Activated T-cell treated with anti-CD3 and anti-CD28 coated beads, Interleukin-2, amount 50 U/mL, for 72 hours (primary cell): ENCODE data around the gene SPRYD3. TPM values are rescaled to one million over a fixed set of nuclear protein-coding genes. Genes with fewer than 3 reads are reported as not detected.

Experiments
- ATAC-seq, 2 donors: fragments of 150-1000 bp; cut with Tn5 transposase; replicated peaks in 1 of 2; 2 replicates each; pipeline ENCODE4 v1.10.0; 2021; ENCODE audit warnings: moderate library complexity in 2 of 2, mild to moderate bottlenecking in 1 of 2
- DNase-seq, 2 donors: peaks; one replicate each; pipeline ENCODE4 v3.0.0; 2021 to 2022; ENCODE audit warnings: mixed read lengths in 1 of 2
- H3K27ac Mint-ChIP-seq: one replicate; pipeline ENCODE4 v1.8.0; 2022; ENCODE audit warnings: mild to moderate bottlenecking, moderate library complexity, mixed read lengths
- H3K27me3 Mint-ChIP-seq: one replicate; pipeline ENCODE4 v1.8.0; 2022; ENCODE audit warnings: low read depth, mixed read lengths
- H3K36me3 Mint-ChIP-seq, 2 donors: one replicate each; pipeline ENCODE4 v1.8.0; 2022; ENCODE audit warnings: mixed read lengths in 2 of 2, mild to moderate bottlenecking in 1 of 2; ENCODE audit not compliant: insufficient read depth in 2 of 2
- H3K4me1 Mint-ChIP-seq: one replicate; pipeline ENCODE4 v1.8.0; 2022; ENCODE audit warnings: low read depth, mixed read lengths
- H3K4me3 Mint-ChIP-seq, 2 donors: one replicate each; pipeline ENCODE4 v1.8.0; 2022; ENCODE audit warnings: mild to moderate bottlenecking in 2 of 2, mixed read lengths in 2 of 2, moderate library complexity in 2 of 2
- H3K9me3 Mint-ChIP-seq, 2 donors: one replicate each; pipeline ENCODE4 v1.8.0; 2022; ENCODE audit warnings: mixed read lengths in 2 of 2
- total RNA-seq, 2 donors: library from RNA; stranded (reverse); gene quantifications; one replicate each; pipeline ENCODE4 v1.2.3, GENCODE V29; 2022

Gene SPRYD3
- total RNA-seq, 2 donors from 2014 or later = 30.0 to 31.5 TPM

GRCh38 chr12:53082637-53083175, 3.5 kb upstream of the SPRYD3 start:
- Mint-ChIP-seq H3K27ac (peak overlapping the region; percentile 5), H3K4me1 (peaks cover 34% of the 10 kb centered on the region), H3K36me3 (no peaks in the 10 kb centered on the region), H3K9me3 (no peaks in the 10 kb centered on the region), H3K4me3 (peak overlapping the region in 1 of 2 donors; percentile 4), H3K27me3 (peaks cover 7% of the 10 kb centered on the region)
- ATAC-seq (no peak), DNase-seq (no peak)

- peak; percentile 5 to 11 for ATAC-seq
- Mint-ChIP-seq H3K36me3 (peaks cover 1 to 2% of the 10 kb centered on the region in 2 donors), H3K4me1 (peaks cover 51% of the 10 kb centered on the region)
These were observed 565 bp downstream of the SPRYD3 start for GRCh38 chr12:53078425-53079225.

GRCh38 chr12:53077030-53077429, 2.2 kb downstream of the SPRYD3 start:
- DNase-seq (no peak), ATAC-seq (no peak)
- H3K27ac Mint-ChIP-seq = no peak overlapping the region
- H3K4me3 Mint-ChIP-seq = peak overlapping the region in 1 of 2 donors; percentile 74
- H3K9me3 Mint-ChIP-seq = no peaks in the 10 kb centered on the region
- H3K4me1 Mint-ChIP-seq = peaks cover 44% of the 10 kb centered on the region
- H3K36me3 Mint-ChIP-seq = peaks cover 2 to 4% of the 10 kb centered on the region in 2 donors
- no peaks in the 10 kb centered on the region for H3K27me3 Mint-ChIP-seq

More at GRCh38 chr12:53078425-53079225, 565 bp downstream of the SPRYD3 start:
- Mint-ChIP-seq H3K27me3 (no peaks in the 10 kb centered on the region), H3K9me3 (no peaks in the 10 kb centered on the region), H3K4me3 (peak overlapping the region; percentile 74 to 92), H3K27ac (peak overlapping the region; percentile 75)
- no peak for DNase-seq

GRCh38 chr12:53076461-53076860, 2.7 kb downstream of the SPRYD3 start:
- Mint-ChIP-seq H3K27ac (peak overlapping the region; percentile 17), H3K4me1 (peaks cover 48% of the 10 kb centered on the region), H3K27me3 (no peaks in the 10 kb centered on the region), H3K4me3 (no peak overlapping the region), H3K9me3 (no peaks in the 10 kb centered on the region), H3K36me3 (peaks cover 2 to 4% of the 10 kb centered on the region in 2 donors)
- DNase-seq (no peak), ATAC-seq (no peak)

GRCh38 chr12:53074999-53075370, 4.2 kb downstream of the SPRYD3 start:
- peaks cover 38% of the 10 kb centered on the region for H3K4me1 Mint-ChIP-seq
- ATAC-seq (no peak), DNase-seq (no peak)
- no peaks in the 10 kb centered on the region for H3K9me3 Mint-ChIP-seq
- no peak overlapping the region for H3K27ac Mint-ChIP-seq
- no peaks in the 10 kb centered on the region for H3K27me3 Mint-ChIP-seq
- peaks cover 2 to 4% of the 10 kb centered on the region in 2 donors for H3K36me3 Mint-ChIP-seq
- H3K4me3 Mint-ChIP-seq = no peak overlapping the region

- no peaks in the 10 kb centered on the region for H3K9me3 Mint-ChIP-seq
These were observed 4.7 kb downstream of the SPRYD3 start for GRCh38 chr12:53074283-53074998.

GRCh38 chr12:53073881-53074280, 5.3 kb downstream of the SPRYD3 start:
- H3K9me3 Mint-ChIP-seq = no peaks in the 10 kb centered on the region
- no peak overlapping the region for H3K27ac Mint-ChIP-seq
- ATAC-seq (no peak), DNase-seq (no peak)
- H3K27me3 Mint-ChIP-seq = no peaks in the 10 kb centered on the region
- no peak overlapping the region for H3K4me3 Mint-ChIP-seq
- H3K36me3 Mint-ChIP-seq = peaks cover 2 to 4% of the 10 kb centered on the region in 2 donors
- H3K4me1 Mint-ChIP-seq = peaks cover 33% of the 10 kb centered on the region

More at GRCh38 chr12:53074283-53074998, 4.7 kb downstream of the SPRYD3 start:
- H3K4me3 Mint-ChIP-seq = no peak overlapping the region
- peaks cover 33% of the 10 kb centered on the region for H3K4me1 Mint-ChIP-seq
- DNase-seq = no peak
- H3K27ac Mint-ChIP-seq = peak overlapping the region; percentile 2
- ATAC-seq = no peak
- no peaks in the 10 kb centered on the region for H3K27me3 Mint-ChIP-seq
- H3K36me3 Mint-ChIP-seq = peaks cover 2 to 4% of the 10 kb centered on the region in 2 donors

- Mint-ChIP-seq H3K9me3 (no peaks in the 10 kb centered on the region), H3K36me3 (peaks cover 0 to 3% of the 10 kb centered on the region in 2 donors), H3K27ac (peak overlapping the region; percentile 18), H3K4me1 (peaks cover 19% of the 10 kb centered on the region), H3K4me3 (no peak overlapping the region), H3K27me3 (no peaks in the 10 kb centered on the region)
- DNase-seq (no peak), ATAC-seq (no peak)
These were observed 7.3 kb downstream of the SPRYD3 start for GRCh38 chr12:53071591-53072551.

- H3K27ac Mint-ChIP-seq = no peak overlapping the region
These were observed 8.2 kb downstream of the SPRYD3 start for GRCh38 chr12:53070877-53071492.

GRCh38 chr12:53069621-53070410, 9.4 kb downstream of the SPRYD3 start:
- peaks cover 3 to 8% of the 10 kb centered on the region in 2 donors for H3K36me3 Mint-ChIP-seq
- no peaks in the 10 kb centered on the region for H3K9me3 Mint-ChIP-seq
- no peak overlapping the region for H3K27ac Mint-ChIP-seq
- peaks cover 34% of the 10 kb centered on the region for H3K4me1 Mint-ChIP-seq
- H3K4me3 Mint-ChIP-seq = no peak overlapping the region
- no peaks in the 10 kb centered on the region for H3K27me3 Mint-ChIP-seq
- ATAC-seq (no peak), DNase-seq (no peak)

More at GRCh38 chr12:53070877-53071492, 8.2 kb downstream of the SPRYD3 start:
- peaks cover 27% of the 10 kb centered on the region for H3K4me1 Mint-ChIP-seq
- peaks cover under 1 to 3% of the 10 kb centered on the region in 2 donors for H3K36me3 Mint-ChIP-seq
- no peaks in the 10 kb centered on the region for H3K9me3 Mint-ChIP-seq
- no peak for DNase-seq
- no peaks in the 10 kb centered on the region for H3K27me3 Mint-ChIP-seq
- no peak overlapping the region for H3K4me3 Mint-ChIP-seq
- no peak for ATAC-seq

- no peak overlapping the region for H3K4me3 Mint-ChIP-seq
- ATAC-seq (no peak), DNase-seq (no peak)
- H3K27ac Mint-ChIP-seq = no peak overlapping the region
- peaks cover 30% of the 10 kb centered on the region for H3K4me1 Mint-ChIP-seq
- H3K27me3 Mint-ChIP-seq = no peaks in the 10 kb centered on the region
- no peaks in the 10 kb centered on the region for H3K9me3 Mint-ChIP-seq
- peaks cover 3 to 8% of the 10 kb centered on the region in 2 donors for H3K36me3 Mint-ChIP-seq
These were observed 10.2 kb downstream of the SPRYD3 start for GRCh38 chr12:53068811-53069585.
